SK-N-SH (cell line): Measurements from ENCODE around the gene CFAP20DC. TPM values are rescaled to one million over a fixed set of nuclear protein-coding genes. Genes with fewer than 3 reads are reported as not detected.

Experiments used
- CTCF ChIA-PET: fragments of 300-600, 350-600 bp; formaldehyde crosslinking; extraction: SDS; loops from one replicate; lab custom pipeline; 2021; lab: Yijun Ruan, JAX
- POLR2A ChIA-PET: fragments of 350-600 bp; sonication (Branson Sonifier 250); formaldehyde crosslinking; extraction: SDS; loops from one replicate; lab custom pipeline; 2020; ENCODE audit warnings: antibody characterized with exemption, inconsistent platforms; lab: Yijun Ruan, JAX
- DNase-seq: peaks from one replicate; pipeline ENCODE4 v3.0.0; 2012
- H2AFZ ChIP-seq: fragments of 200-600 bp; sonication (generic); 2 replicates; pipeline ENCODE4 v1.8.1; 2016; ENCODE audit warnings: antibody characterized with exemption, mild to moderate bottlenecking, low read depth
- H3F3A ChIP-seq: fragments of 200-600 bp; sonication (generic); replicated peaks from 2 replicates; pipeline ENCODE3; 2016; ENCODE audit warnings: antibody characterized with exemption, mild to moderate bottlenecking; ENCODE audit not compliant: insufficient read depth
- H3K27ac ChIP-seq, 2 experiments: fragments of 200-500 bp in 1 of 2; fragments of 200-600 bp in 1 of 2; sonication (Bioruptor generic) in 1 of 2; sonication (generic), shearing (Covaris generic) in 1 of 2; 2 replicates each; pipeline versions ENCODE4 v1.5.1 to v1.6.1; 2014 to 2016; ENCODE audit warnings: low read depth in 2 of 2, inconsistent platforms in 1 of 2, low read length in 1 of 2, mild to moderate bottlenecking in 1 of 2, mixed read lengths in 1 of 2
- H3K27me3 ChIP-seq: fragments of 200-600 bp; sonication (generic), shearing (Covaris generic); 2 replicates; pipeline ENCODE4 v1.6.1; 2016; ENCODE audit warnings: mixed run types; ENCODE audit not compliant: insufficient read depth
- H3K36me3 ChIP-seq, 2 experiments: fragments of 200-500 bp in 1 of 2; fragments of 200-600 bp in 1 of 2; sonication (Bioruptor generic) in 1 of 2; sonication (generic) in 1 of 2; replicated peaks in 1 of 2; 2 replicates each; pipeline versions ENCODE3 to v1.5.1; 2014 to 2016; ENCODE audit warnings: low read length in 1 of 2, mild to moderate bottlenecking in 1 of 2; ENCODE audit not compliant: insufficient read depth in 2 of 2, control insufficient read depth in 1 of 2
- H3K4me1 ChIP-seq, 2 experiments: fragments of 200-500 bp in 1 of 2; fragments of 200-600 bp in 1 of 2; sonication (Bioruptor generic) in 1 of 2; sonication (generic), shearing (Covaris generic) in 1 of 2; 2 replicates each; pipeline versions ENCODE4 v1.5.1 to v1.6.1; 2014 to 2016; ENCODE audit warnings: low read depth in 1 of 2, low read length in 1 of 2, mixed run types in 1 of 2; ENCODE audit not compliant: insufficient read depth in 2 of 2, control insufficient read depth in 1 of 2
- H3K4me2 ChIP-seq: fragments of 200-600 bp; sonication (generic), shearing (Covaris generic); 2 replicates; pipeline ENCODE4 v1.6.1; 2017; ENCODE audit warnings: mixed run types
- H3K4me3 ChIP-seq, 2 experiments: fragments of 200-500 bp in 1 of 2; fragments of 200-600 bp in 1 of 2; sonication (Bioruptor generic) in 1 of 2; sonication (generic), shearing (Covaris generic) in 1 of 2; 2 replicates each; pipeline versions ENCODE4 v1.5.1 to v1.8.1; 2014 to 2016; ENCODE audit warnings: low read depth in 2 of 2, inconsistent platforms in 1 of 2, low read length in 1 of 2, mild to moderate bottlenecking in 1 of 2, mixed read lengths in 1 of 2, moderate library complexity in 1 of 2
- H3K79me2 ChIP-seq: fragments of 200-600 bp; sonication (generic); 2 replicates; pipeline ENCODE4 v1.8.1; 2017; ENCODE audit warnings: mild to moderate bottlenecking; ENCODE audit not compliant: insufficient read depth
- H3K9ac ChIP-seq: fragments of 200-600 bp; sonication (generic); 2 replicates; pipeline ENCODE4 v1.6.1; 2017; ENCODE audit warnings: mixed run types
- H3K9me2 ChIP-seq: fragments of 200-600 bp; sonication (generic); 2 replicates; pipeline ENCODE4 v1.6.1; 2017; ENCODE audit warnings: mixed run types
- H3K9me3 ChIP-seq: fragments of 200-600 bp; sonication (generic); 2 replicates; pipeline ENCODE4 v1.6.1; 2017; ENCODE audit warnings: mixed run types, mild to moderate bottlenecking, moderate library complexity
- H4K20me1 ChIP-seq: fragments of 200-600 bp; sonication (generic); 2 replicates; pipeline ENCODE4 v1.6.1; 2017; ENCODE audit warnings: mild to moderate bottlenecking, mixed run types; ENCODE audit not compliant: insufficient read depth
- CHD2 ChIP-seq: fragments of 150-350 bp; IDR thresholded peaks from 2 replicates; pipeline ENCODE4 v1.6.1; 2018; ENCODE audit warnings: low read length; ENCODE audit not compliant: partially characterized antibody
- FOXJ3 ChIP-seq: sonication (generic); formaldehyde crosslinking; IDR thresholded peaks from 2 replicates; pipeline ENCODE4 v1.5.1; 2020; ENCODE audit warnings: mild to moderate bottlenecking, missing genetic modification reagents
- FOXM1 ChIP-seq: IDR thresholded peaks from 2 replicates; pipeline ENCODE4 v1.4.0; 2012; ENCODE audit warnings: low read depth, mild to moderate bottlenecking
- GABPA ChIP-seq: IDR thresholded peaks from 2 replicates; pipeline ENCODE4 v1.4.0; 2012; ENCODE audit warnings: low read depth, mild to moderate bottlenecking
- JUND ChIP-seq: IDR thresholded peaks from 2 replicates; pipeline ENCODE4 v1.4.0; 2012
- NRF1 ChIP-seq: IDR thresholded peaks from 2 replicates; pipeline ENCODE4 v1.6.1; 2012; ENCODE audit warnings: low read depth, mild to moderate bottlenecking, low read length
- PBX3 ChIP-seq: IDR thresholded peaks from 2 replicates; pipeline ENCODE4; 2012
- POLR2AphosphoS5 ChIP-seq: IDR thresholded peaks from 2 replicates; pipeline ENCODE4 v1.6.1; 2012; ENCODE audit warnings: low read depth, low read length
- REST ChIP-seq: IDR thresholded peaks from 2 replicates; pipeline ENCODE4 v1.6.1; 2012; ENCODE audit warnings: mild to moderate bottlenecking, low read depth, low read length, moderate library complexity
- RFX5 ChIP-seq: IDR thresholded peaks from 2 replicates; pipeline ENCODE4 v1.6.1; 2012; ENCODE audit warnings: mild to moderate bottlenecking, improper control_type of control experiment, low read length
- SIN3A ChIP-seq: IDR thresholded peaks from 2 replicates; pipeline ENCODE4 v1.6.1; 2012; ENCODE audit warnings: low read depth, mild to moderate bottlenecking, low read length, moderate library complexity, borderline replicate concordance
- TAF1 ChIP-seq: IDR thresholded peaks from 2 replicates; pipeline ENCODE4 v1.6.1; 2012; ENCODE audit warnings: low read depth, mild to moderate bottlenecking, low read length, moderate library complexity, borderline replicate concordance
- USF1 ChIP-seq: IDR thresholded peaks from 2 replicates; pipeline ENCODE4 v1.4.0; 2012; ENCODE audit warnings: low read depth, borderline replicate concordance
- USF2 ChIP-seq: fragments of 150-350 bp; IDR thresholded peaks from 2 replicates; pipeline ENCODE4 v1.6.1; 2017; ENCODE audit warnings: antibody characterized with exemption, low read length, low read depth, borderline replicate concordance
- YY1 ChIP-seq: IDR thresholded peaks from 2 replicates; pipeline ENCODE4 v1.4.0; 2012; ENCODE audit warnings: low read depth, mild to moderate bottlenecking
- WGBS: methylation state at CpG from one replicate; pipeline ENCODE4 v1.1.6; 2017; ENCODE audit warnings: low lambda C conversion rate; 5-methylcytosine and 5-hydroxymethylcytosine counted together
- polyA plus RNA-seq, 3 experiments: library from polyadenylated mRNA; depleted of rRNA; stranded (reverse); fragments of >200 nt; gene quantifications; 2 replicates each; pipeline ENCODE4 v1.2.3, GENCODE V29; 2012
- TF ChIP-seq, protein P1 (sequence below): IDR thresholded peaks from 2 replicates; pipeline ENCODE4 v1.4.0; 2012; ENCODE audit warnings: low read depth, borderline replicate concordance
- TF ChIP-seq, protein P2 (sequence below): IDR thresholded peaks from 2 replicates; pipeline ENCODE4 v1.4.0; 2012; ENCODE audit warnings: low read depth

Gene CFAP20DC
- polyA plus RNA-seq, 1 of the 3 experiments (the other 2 are of a cell fraction), result 1.8 TPM

- H4K20me1 ChIP-seq, result no peaks in the 10 kb centered on the region
- no peak for DNase-seq
- CTCF ChIA-PET, result interaction anchor here (1.1 kb wide), 1 partner anchor 13 kb away, joined by 3 read pairs; no protein-coding TSS in a partner anchor
- H3K9me2 ChIP-seq, result no peaks in the 10 kb centered on the region
- H3K4me1 ChIP-seq, result peaks cover 0 to 19% of the 10 kb centered on the region in 2 experiments; a peak in 2 of 4 replicates
- no peaks in the 10 kb centered on the region for H3K36me3 ChIP-seq
- H3K27ac ChIP-seq, result no peak overlapping the region
- H3K9me3 ChIP-seq, result no peaks in the 10 kb centered on the region
- H2AFZ ChIP-seq, result no peak overlapping the region
- H3K4me3 ChIP-seq, result no peak overlapping the region
- H3K9ac ChIP-seq, result no peak overlapping the region
- peaks cover 3% of the 10 kb centered on the region for H3F3A ChIP-seq
- H3K79me2 ChIP-seq, result no peaks in the 10 kb centered on the region
- 86% methylated on average over 3 of the region's 3 CpGs for WGBS
- H3K4me2 ChIP-seq, result no peak overlapping the region
- POLR2A ChIA-PET, result no interaction called here
- no peak for TF ChIP-seq SIN3A
- TF ChIP-seq RFX5, result no peak
- no peak for TF ChIP-seq GABPA
- no peak for TF ChIP-seq JUND
- TF ChIP-seq USF1, result no peak
- no peak for TF ChIP-seq PBX3
- no peak for TF ChIP-seq NRF1
- no peak for TF ChIP-seq CHD2
- TF ChIP-seq, protein P1, sequence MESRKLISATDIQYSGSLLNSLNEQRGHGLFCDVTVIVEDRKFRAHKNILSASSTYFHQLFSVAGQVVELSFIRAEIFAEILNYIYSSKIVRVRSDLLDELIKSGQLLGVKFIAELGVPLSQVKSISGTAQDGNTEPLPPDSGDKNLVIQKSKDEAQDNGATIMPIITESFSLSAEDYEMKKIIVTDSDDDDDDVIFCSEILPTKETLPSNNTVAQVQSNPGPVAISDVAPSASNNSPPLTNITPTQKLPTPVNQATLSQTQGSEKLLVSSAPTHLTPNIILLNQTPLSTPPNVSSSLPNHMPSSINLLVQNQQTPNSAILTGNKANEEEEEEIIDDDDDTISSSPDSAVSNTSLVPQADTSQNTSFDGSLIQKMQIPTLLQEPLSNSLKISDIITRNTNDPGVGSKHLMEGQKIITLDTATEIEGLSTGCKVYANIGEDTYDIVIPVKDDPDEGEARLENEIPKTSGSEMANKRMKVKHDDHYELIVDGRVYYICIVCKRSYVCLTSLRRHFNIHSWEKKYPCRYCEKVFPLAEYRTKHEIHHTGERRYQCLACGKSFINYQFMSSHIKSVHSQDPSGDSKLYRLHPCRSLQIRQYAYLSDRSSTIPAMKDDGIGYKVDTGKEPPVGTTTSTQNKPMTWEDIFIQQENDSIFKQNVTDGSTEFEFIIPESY, result no peak
- TF ChIP-seq YY1, result no peak
- no peak for TF ChIP-seq USF2
- no peaks in the 10 kb centered on the region for H3K27me3 ChIP-seq
Measured at GRCh38 chr3:58799271-58799670, 250.6 kb downstream of the CFAP20DC start.

DNA sequence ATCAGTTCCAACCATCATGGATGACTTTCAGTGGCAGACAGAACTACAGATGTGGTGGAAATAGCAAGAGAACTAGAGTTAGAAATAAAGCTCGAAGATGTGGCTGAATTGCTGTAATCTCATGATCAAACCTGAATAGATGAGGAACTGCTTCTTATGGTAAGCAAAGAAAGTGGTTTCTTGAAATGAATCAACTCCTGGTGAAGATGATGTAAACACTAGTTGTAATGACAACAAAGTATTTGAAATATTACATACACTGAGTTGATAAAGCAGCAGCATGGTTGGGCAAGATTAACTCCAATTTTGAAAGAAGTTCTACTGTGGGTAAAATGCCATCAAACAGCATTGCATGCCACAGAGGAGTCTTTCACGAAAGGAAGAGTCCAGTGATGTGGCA lies 251.5 kb downstream of the CFAP20DC start:
- 65% methylated on average over 2 of the region's 2 CpGs for WGBS
- Histone ChIP-seq H3K9ac (no peak overlapping the region), H3K79me2 (no peaks in the 10 kb centered on the region), H3K4me2 (no peak overlapping the region), H3K4me1 (peaks cover under 1 to 19% of the 10 kb centered on the region in 2 experiments; a peak in 2 of 4 replicates), H3K9me3 (no peaks in the 10 kb centered on the region), H4K20me1 (no peaks in the 10 kb centered on the region), H2AFZ (no peak overlapping the region), H3K9me2 (no peaks in the 10 kb centered on the region), H3F3A (no peaks in the 10 kb centered on the region), H3K36me3 (no peaks in the 10 kb centered on the region), H3K27me3 (no peaks in the 10 kb centered on the region), H3K4me3 (no peak overlapping the region), H3K27ac (no peak overlapping the region)
- no peak for DNase-seq
- CTCF ChIA-PET, result interaction anchor here (1.1 kb wide), 2 partner anchors 12 to 26 kb away, joined by 3 to 5 read pairs; no protein-coding TSS in a partner anchor
- POLR2A ChIA-PET, result no interaction called here
- TF ChIP-seq REST, result no peak
- no peak for TF ChIP-seq FOXM1
- TF ChIP-seq FOXJ3 (CRISPR knock-in tag), result no peak
- TF ChIP-seq SIN3A, result no peak
- no peak for TF ChIP-seq TAF1
- no peak for TF ChIP-seq POLR2AphosphoS5
- TF ChIP-seq, protein P2, sequence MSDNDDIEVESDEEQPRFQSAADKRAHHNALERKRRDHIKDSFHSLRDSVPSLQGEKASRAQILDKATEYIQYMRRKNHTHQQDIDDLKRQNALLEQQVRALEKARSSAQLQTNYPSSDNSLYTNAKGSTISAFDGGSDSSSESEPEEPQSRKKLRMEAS, result no peak
